Measurements from ENCODE around the gene IL17F.

DNA sequence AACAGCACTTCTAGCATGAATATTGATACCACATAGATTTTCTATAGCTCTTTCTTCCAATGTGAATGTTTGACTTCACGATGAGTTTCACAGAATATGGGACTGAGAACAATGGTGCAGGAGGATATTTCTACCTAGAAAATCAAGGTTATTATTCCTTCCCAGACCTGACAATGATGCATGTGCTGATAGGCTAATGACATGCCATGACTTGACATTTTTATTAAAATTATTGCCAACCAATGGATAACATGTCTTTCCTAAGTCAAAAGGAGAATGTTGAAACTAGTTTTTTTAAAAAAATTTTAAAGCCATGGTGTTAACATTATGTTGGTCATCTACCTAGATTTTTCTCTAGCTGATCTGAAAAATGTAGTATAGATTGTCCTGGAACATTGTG, 57.2 kb downstream of the IL17F start:
- TF ChIP-seq SMC3 (conservative IDR thresholded peaks at IDR 0.05; ENCODE audit: poor library complexity) (no peak), RAD21 (conservative IDR thresholded peaks at IDR 0.05) (no peak), EZH2 (IDR thresholded peaks at IDR 0.05; ENCODE audit: borderline replicate concordance, insufficient read depth, low read length, poor library complexity, severe bottlenecking) (no peak), REST (IDR thresholded peaks at IDR 0.05; ENCODE audit: borderline replicate concordance) (no peak)
- TF ChIP-seq, protein P1, sequence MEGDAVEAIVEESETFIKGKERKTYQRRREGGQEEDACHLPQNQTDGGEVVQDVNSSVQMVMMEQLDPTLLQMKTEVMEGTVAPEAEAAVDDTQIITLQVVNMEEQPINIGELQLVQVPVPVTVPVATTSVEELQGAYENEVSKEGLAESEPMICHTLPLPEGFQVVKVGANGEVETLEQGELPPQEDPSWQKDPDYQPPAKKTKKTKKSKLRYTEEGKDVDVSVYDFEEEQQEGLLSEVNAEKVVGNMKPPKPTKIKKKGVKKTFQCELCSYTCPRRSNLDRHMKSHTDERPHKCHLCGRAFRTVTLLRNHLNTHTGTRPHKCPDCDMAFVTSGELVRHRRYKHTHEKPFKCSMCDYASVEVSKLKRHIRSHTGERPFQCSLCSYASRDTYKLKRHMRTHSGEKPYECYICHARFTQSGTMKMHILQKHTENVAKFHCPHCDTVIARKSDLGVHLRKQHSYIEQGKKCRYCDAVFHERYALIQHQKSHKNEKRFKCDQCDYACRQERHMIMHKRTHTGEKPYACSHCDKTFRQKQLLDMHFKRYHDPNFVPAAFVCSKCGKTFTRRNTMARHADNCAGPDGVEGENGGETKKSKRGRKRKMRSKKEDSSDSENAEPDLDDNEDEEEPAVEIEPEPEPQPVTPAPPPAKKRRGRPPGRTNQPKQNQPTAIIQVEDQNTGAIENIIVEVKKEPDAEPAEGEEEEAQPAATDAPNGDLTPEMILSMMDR (IDR thresholded peaks at IDR 0.05; ENCODE audit: poor library complexity, severe bottlenecking), result no peak

Data from neural cell (in vitro differentiated cells).